ENCODE data around the gene PLCB4. TPM values are rescaled to one million over a fixed set of nuclear protein-coding genes. Genes with fewer than 3 reads are reported as not detected.
"Not testable (repeated sequence)": the region's sequence is repeated elsewhere in the genome, so short reads cannot be mapped to it uniquely, and the experiment has no call there.

The PLCB4 gene
- total and polyA plus RNA-seq, 4 experiments from 2014 or later: not detected

DNA sequence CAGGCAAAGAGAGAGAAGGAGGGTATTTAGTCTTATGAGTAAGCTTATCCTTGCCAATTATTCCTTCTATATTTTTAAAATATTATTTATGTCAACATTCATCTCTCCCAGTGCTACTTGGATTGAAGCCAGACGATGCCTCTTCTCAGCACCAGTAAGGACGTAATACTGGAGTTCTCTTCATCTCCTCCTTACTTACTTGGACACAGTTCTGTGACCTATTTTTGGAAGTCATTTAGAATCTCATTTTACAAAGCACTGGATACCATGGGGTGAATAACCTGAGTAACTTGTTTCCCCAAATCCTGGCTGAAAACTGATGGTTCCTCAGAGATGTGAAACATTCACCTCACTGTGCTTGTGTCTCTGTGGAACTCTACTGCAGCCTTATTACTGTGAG is 308.1 kb downstream of the PLCB4 start:
- ChIA-PET POLR2A (ENCODE audit: partially characterized antibody) (no interaction called here), CTCF (ENCODE audit: partially characterized antibody) (no interaction called here)
- no peaks in the 10 kb centered on the region for H3K27me3 Mint-ChIP-seq

DNA sequence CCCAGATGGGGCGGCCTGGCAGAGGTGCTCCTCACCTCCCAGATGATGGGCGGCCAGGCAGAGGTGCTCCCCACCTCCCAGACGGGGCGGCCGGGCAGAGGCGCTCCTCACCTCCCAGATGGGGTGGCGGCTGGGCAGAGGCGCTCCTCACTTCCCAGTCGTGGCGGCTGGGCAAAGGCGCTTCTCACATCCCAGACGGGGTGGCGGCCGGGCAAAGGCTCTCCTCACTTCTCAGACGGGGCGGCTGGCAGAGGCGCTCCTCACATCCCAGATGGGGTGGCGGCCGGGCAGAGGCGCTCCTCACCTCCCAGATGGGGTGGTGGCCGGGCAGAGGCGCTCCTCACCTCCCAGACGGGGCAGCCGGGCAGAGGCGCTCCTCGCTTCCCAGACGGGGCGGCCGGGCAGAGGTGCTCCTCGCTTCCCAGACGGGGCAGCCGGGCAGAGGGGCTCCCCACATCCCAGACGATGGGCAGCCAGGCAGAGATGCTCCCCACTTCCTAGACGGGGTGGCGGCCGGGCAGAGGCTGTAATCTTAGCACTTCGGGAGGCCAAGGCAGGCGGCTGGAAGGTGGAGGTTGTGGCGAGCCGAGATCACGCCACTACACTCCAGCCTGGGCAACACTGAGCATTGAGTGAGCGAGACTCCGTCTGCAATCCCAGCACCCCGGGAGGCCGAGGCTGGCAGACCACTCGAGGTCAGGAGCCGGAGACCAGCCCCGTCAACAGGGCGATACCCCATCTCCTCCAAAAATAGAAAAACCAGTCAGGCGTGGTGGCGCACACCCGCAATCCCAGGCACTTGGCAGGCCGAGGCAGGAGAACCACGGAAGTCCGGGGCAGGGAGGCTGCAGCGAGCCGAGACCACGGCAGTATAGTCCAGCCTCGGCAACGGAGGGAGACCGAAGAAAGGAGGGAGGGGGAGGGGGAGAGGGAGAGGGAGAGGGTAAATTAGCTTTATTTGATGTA is 316.7 kb downstream of the PLCB4 start:
- H3K4me3 Mint-ChIP-seq; H3K36me3 ChIP-seq (ENCODE audit: insufficient read depth, low read length); H3K9me3 Mint-ChIP-seq; H3K27ac ChIP-seq (ENCODE audit: low read depth, low read length); H3K27me3 ChIP-seq (ENCODE audit: insufficient read depth, low read length); H3K9me3 ChIP-seq (ENCODE audit: control insufficient read depth in 1 of 2, low read length in 2 of 2); intact Hi-C loops (cut with micrococcal nuclease); DNase-seq; POLR2A ChIA-PET (ENCODE audit: partially characterized antibody); H3K27me3 Mint-ChIP-seq; H3K27ac Mint-ChIP-seq; H3K4me3 ChIP-seq (ENCODE audit: low read length in 2 of 2); H3K4me1 ChIP-seq (ENCODE audit: insufficient read depth, low read length); H3K36me3 Mint-ChIP-seq; H3K4me1 Mint-ChIP-seq: not testable (repeated sequence)
- CTCF ChIA-PET (ENCODE audit: partially characterized antibody): interaction anchor here (1.1 kb wide), 1 partner anchor 23 kb away, joined by 3 read pairs; no protein-coding TSS in a partner anchor

More for the DNA sequence above, 308.1 kb downstream of the PLCB4 start:
- no peaks in the 10 kb centered on the region for H3K36me3 ChIP-seq (ENCODE audit: insufficient read depth, low read length)
- Mint-ChIP-seq H3K9me3 (peaks cover 0 to 7% (median 0%) of the 10 kb centered on the region in 8 donors), H3K27ac (no peak overlapping the region), H3K36me3 (no peaks in the 10 kb centered on the region), H3K4me1 (no peaks in the 10 kb centered on the region), H3K4me3 (no peak overlapping the region)
- intact Hi-C loops (cut with micrococcal nuclease): no loop called here
- DNase-seq: no peak
- no peak overlapping the region for H3K4me3 ChIP-seq (ENCODE audit: low read length in 2 of 2)
- no peak overlapping the region for H3K27ac ChIP-seq (ENCODE audit: low read depth, low read length)
- H3K9me3 ChIP-seq (ENCODE audit: control insufficient read depth in 1 of 2, low read length in 2 of 2): no peaks in the 10 kb centered on the region
- H3K27me3 ChIP-seq (ENCODE audit: insufficient read depth, low read length): no peaks in the 10 kb centered on the region
- H3K4me1 ChIP-seq (ENCODE audit: insufficient read depth, low read length): no peaks in the 10 kb centered on the region

DNA sequence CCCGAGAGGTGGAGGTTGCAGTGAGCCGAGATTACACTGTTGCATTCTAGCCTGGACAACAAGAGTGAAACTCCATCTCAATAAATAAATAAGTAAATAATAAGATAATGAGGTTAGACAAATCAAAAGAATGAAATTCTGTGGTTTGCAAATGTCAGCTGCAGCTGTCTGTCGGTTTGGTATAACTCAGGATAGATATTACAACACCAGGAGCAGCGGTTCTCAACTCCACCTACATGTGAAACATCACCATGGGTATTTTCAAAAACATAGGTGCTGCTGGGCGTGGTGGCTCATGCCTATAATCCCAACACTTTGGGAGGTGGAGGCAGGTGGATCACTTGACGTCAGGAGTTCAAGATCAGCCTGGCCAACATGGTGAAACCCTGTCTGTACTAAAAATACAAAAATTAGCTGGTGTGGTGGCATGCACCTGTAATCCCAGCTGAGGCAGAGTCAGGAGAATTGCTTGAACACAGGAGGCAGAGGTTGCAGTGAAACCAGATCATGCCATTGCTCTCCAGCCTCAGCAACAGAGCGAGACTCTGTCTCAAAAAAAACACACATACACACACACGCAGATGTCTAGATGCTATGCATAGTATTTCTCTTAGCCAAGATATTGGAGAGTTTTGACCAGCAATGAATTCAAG is 319.4 kb downstream of the PLCB4 start:
- H3K27me3 Mint-ChIP-seq: no peaks in the 10 kb centered on the region
- no peaks in the 10 kb centered on the region for H3K36me3 Mint-ChIP-seq
- H3K4me1 ChIP-seq (ENCODE audit: insufficient read depth, low read length): no peaks in the 10 kb centered on the region
- H3K27ac ChIP-seq (ENCODE audit: low read depth, low read length): no peak overlapping the region
- no peak overlapping the region for H3K4me3 ChIP-seq (ENCODE audit: low read length in 2 of 2)
- peaks cover 0 to 7% (median 1%) of the 10 kb centered on the region in 8 donors for H3K9me3 Mint-ChIP-seq
- no peak overlapping the region for H3K27ac Mint-ChIP-seq
- intact Hi-C loops (cut with micrococcal nuclease): no loop called here
- no peak overlapping the region for H3K4me3 Mint-ChIP-seq
- CTCF ChIA-PET (ENCODE audit: partially characterized antibody): no interaction called here
- no peaks in the 10 kb centered on the region for H3K36me3 ChIP-seq (ENCODE audit: insufficient read depth, low read length)
- H3K4me1 Mint-ChIP-seq: no peaks in the 10 kb centered on the region
- no peaks in the 10 kb centered on the region for H3K27me3 ChIP-seq (ENCODE audit: insufficient read depth, low read length)
- POLR2A ChIA-PET (ENCODE audit: partially characterized antibody): no interaction called here
- no peak for DNase-seq
- no peaks in the 10 kb centered on the region for H3K9me3 ChIP-seq (ENCODE audit: control insufficient read depth in 1 of 2, low read length in 2 of 2)

DNA sequence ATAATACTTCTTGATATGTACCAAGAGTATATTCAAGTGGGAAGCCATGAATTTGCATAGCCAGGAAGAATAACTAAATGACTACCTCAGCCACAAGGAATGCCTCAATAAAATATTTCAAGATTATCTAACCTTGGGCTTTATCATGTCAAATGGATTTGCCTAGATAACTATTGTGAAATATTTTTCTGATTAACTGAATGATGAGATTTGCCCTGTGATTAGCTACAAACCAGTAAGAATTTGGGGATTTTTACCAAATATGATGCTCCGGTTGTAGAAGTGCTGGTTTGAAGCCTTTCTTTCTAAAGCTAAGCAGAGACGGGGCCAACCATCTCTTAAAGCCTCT is 319.9 kb downstream of the PLCB4 start:
- POLR2A ChIA-PET (ENCODE audit: partially characterized antibody): no interaction called here
- no peak overlapping the region for H3K4me3 Mint-ChIP-seq
- no peaks in the 10 kb centered on the region for H3K36me3 Mint-ChIP-seq

DNA sequence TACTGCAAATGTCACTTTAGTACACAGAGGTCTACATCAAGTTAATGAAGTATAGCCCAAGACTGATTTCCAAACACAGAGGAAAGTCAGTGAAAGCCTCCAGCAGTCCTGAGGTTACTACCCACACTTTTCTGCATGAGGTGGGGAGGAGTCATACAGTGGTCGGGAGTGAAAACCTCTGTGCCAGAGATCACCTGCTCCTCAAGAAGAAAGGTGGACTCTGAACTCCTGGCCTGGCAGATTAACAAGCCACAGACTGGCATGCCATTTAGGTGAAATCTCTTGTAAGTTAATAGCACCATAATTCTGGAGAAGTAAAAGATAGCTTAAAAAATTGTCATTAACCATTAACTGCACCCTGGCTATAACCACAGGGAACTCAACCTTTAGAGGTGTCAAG is 320.5 kb downstream of the PLCB4 start:
- Mint-ChIP-seq H3K27me3 (no peaks in the 10 kb centered on the region), H3K9me3 (peaks cover 0 to 4% (median 1%) of the 10 kb centered on the region in 8 donors), H3K4me3 (no peak overlapping the region), H3K4me1 (no peaks in the 10 kb centered on the region), H3K27ac (no peak overlapping the region), H3K36me3 (no peaks in the 10 kb centered on the region)
- Histone ChIP-seq H3K4me1 (ENCODE audit: insufficient read depth, low read length) (no peaks in the 10 kb centered on the region), H3K4me3 (ENCODE audit: low read length in 2 of 2) (no peak overlapping the region), H3K27me3 (ENCODE audit: insufficient read depth, low read length) (no peaks in the 10 kb centered on the region), H3K36me3 (ENCODE audit: insufficient read depth, low read length) (no peaks in the 10 kb centered on the region), H3K27ac (ENCODE audit: low read depth, low read length) (no peak overlapping the region), H3K9me3 (ENCODE audit: control insufficient read depth in 1 of 2, low read length in 2 of 2) (no peaks in the 10 kb centered on the region)
- ChIA-PET POLR2A (ENCODE audit: partially characterized antibody) (no interaction called here), CTCF (ENCODE audit: partially characterized antibody) (no interaction called here)
- DNase-seq: no peak
- intact Hi-C loops (cut with micrococcal nuclease): no loop called here

More for the DNA sequence above, 319.9 kb downstream of the PLCB4 start:
- CTCF ChIA-PET (ENCODE audit: partially characterized antibody): no interaction called here
- H3K27ac ChIP-seq (ENCODE audit: low read depth, low read length): no peak overlapping the region
- DNase-seq: no peak
- Mint-ChIP-seq H3K27ac (no peak overlapping the region), H3K27me3 (no peaks in the 10 kb centered on the region), H3K4me1 (no peaks in the 10 kb centered on the region), H3K9me3 (peaks cover 0 to 4% (median 1%) of the 10 kb centered on the region in 8 donors)
- H3K36me3 ChIP-seq (ENCODE audit: insufficient read depth, low read length): no peaks in the 10 kb centered on the region
- no peaks in the 10 kb centered on the region for H3K4me1 ChIP-seq (ENCODE audit: insufficient read depth, low read length)
- no peak overlapping the region for H3K4me3 ChIP-seq (ENCODE audit: low read length in 2 of 2)
- intact Hi-C loops (cut with micrococcal nuclease): no loop called here
- H3K9me3 ChIP-seq (ENCODE audit: control insufficient read depth in 1 of 2, low read length in 2 of 2): no peaks in the 10 kb centered on the region
- no peaks in the 10 kb centered on the region for H3K27me3 ChIP-seq (ENCODE audit: insufficient read depth, low read length)

- H3K9me3 ChIP-seq (ENCODE audit: control insufficient read depth in 1 of 2, low read length in 2 of 2): no peaks in the 10 kb centered on the region
- Mint-ChIP-seq H3K4me1 (no peaks in the 10 kb centered on the region), H3K27me3 (no peaks in the 10 kb centered on the region), H3K36me3 (no peaks in the 10 kb centered on the region), H3K27ac (no peak overlapping the region), H3K9me3 (peaks cover 0 to 4% (median 0%) of the 10 kb centered on the region in 8 donors), H3K4me3 (no peak overlapping the region)
- CTCF ChIA-PET (ENCODE audit: partially characterized antibody): no interaction called here
- no peak for DNase-seq
- POLR2A ChIA-PET (ENCODE audit: partially characterized antibody): no interaction called here
- H3K27me3 ChIP-seq (ENCODE audit: insufficient read depth, low read length): no peaks in the 10 kb centered on the region
- H3K36me3 ChIP-seq (ENCODE audit: insufficient read depth, low read length): no peaks in the 10 kb centered on the region
- no peaks in the 10 kb centered on the region for H3K4me1 ChIP-seq (ENCODE audit: insufficient read depth, low read length)
- intact Hi-C loops (cut with micrococcal nuclease): no loop called here
- H3K27ac ChIP-seq (ENCODE audit: low read depth, low read length): no peak overlapping the region
- H3K4me3 ChIP-seq (ENCODE audit: low read length in 2 of 2): no peak overlapping the region
Measured at GRCh38 chr20:9390441-9390840, 321.6 kb downstream of the PLCB4 start.

GRCh38 chr20:9392892-9393857 is 324.3 kb downstream of the PLCB4 start:
- ChIA-PET CTCF (ENCODE audit: partially characterized antibody) (interaction anchor here (0.7 kb wide), 1 partner anchor 16 kb away, joined by 3 read pairs; no protein-coding TSS in a partner anchor), POLR2A (ENCODE audit: partially characterized antibody) (no interaction called here)
- Histone ChIP-seq H3K9me3 (ENCODE audit: control insufficient read depth in 1 of 2, low read length in 2 of 2) (no peaks in the 10 kb centered on the region), H3K27me3 (ENCODE audit: insufficient read depth, low read length) (no peaks in the 10 kb centered on the region), H3K4me3 (ENCODE audit: low read length in 2 of 2) (no peak overlapping the region), H3K4me1 (ENCODE audit: insufficient read depth, low read length) (no peaks in the 10 kb centered on the region), H3K27ac (ENCODE audit: low read depth, low read length) (no peak overlapping the region), H3K36me3 (ENCODE audit: insufficient read depth, low read length) (no peaks in the 10 kb centered on the region)
- intact Hi-C loops (cut with micrococcal nuclease): no loop called here
- H3K4me1 Mint-ChIP-seq: no peaks in the 10 kb centered on the region
- no peak overlapping the region for H3K4me3 Mint-ChIP-seq
- no peaks in the 10 kb centered on the region for H3K27me3 Mint-ChIP-seq
- H3K27ac Mint-ChIP-seq: no peak overlapping the region
- DNase-seq: no peak
- H3K9me3 Mint-ChIP-seq: no peaks in the 10 kb centered on the region
- H3K36me3 Mint-ChIP-seq: no peaks in the 10 kb centered on the region
